CD1c-positive myeloid dendritic cell (primary cell): Measurements from ENCODE around the gene KIRREL3.

Source experiments
- DNase-seq: peaks from one replicate; pipeline ENCODE4 v3.0.0-alpha.2; 2016; ENCODE audit errors: extremely low spot score

The KIRREL3 gene

DNA sequence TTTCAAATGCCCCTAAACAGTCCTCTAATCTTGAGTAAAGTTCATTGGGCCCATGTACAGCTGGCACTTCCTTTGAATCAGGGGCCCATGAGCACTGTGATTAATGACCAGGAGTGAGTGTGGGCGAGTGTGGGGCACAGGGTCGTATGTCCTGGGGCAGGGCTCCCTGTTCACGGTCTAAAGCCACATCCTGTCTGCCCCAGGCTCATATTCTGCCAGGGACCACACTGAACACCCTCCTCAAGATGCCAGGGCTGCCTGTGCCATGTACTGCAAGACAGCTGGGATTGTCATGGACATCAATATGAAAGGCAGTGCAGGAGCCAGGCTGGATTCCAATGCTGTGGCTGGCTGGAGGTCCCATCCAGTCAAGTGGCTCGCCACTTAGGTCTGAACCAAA is 130.5 kb downstream of the KIRREL3 start:
- no peak for DNase-seq

DNA sequence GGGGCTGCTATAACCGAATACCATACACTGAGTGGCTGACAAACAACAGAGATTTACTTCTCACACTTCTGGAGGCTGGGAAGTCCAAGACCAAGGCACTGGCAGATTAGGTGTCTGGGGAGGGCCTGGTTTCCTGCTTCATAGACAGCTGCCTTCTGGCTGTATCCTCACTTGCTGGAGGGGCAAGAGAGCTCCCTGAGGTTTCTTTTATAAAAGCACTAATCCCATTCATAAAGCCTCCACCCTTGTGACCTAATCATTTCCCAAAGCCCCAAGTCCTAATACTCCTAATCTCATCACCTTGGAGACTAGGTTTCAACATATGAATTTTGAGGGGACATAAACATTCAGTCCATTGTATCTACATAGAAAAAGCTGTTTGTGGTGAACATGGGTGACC is 131.8 kb downstream of the KIRREL3 start:
- DNase-seq = no peak

DNA sequence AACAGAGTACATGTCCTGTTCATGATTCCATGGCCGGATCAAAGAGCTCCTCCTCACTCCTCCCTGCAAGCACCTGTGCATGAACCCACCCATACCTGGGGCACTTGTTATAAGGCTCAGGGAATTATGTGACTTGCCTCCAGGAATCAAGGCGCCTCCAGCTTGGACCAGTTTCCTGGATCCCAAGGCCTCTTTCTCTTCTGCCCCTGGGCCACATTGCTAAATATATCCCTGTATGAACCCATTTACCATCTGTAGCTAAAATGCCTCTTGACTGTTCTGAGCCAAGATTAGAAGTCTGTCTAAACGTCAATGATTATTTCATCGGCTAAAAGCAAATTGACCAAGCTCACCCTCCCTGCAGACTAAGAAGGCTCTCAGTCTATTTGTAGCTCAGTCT is 135.6 kb downstream of the KIRREL3 start:
- DNase-seq = no peak

DNA sequence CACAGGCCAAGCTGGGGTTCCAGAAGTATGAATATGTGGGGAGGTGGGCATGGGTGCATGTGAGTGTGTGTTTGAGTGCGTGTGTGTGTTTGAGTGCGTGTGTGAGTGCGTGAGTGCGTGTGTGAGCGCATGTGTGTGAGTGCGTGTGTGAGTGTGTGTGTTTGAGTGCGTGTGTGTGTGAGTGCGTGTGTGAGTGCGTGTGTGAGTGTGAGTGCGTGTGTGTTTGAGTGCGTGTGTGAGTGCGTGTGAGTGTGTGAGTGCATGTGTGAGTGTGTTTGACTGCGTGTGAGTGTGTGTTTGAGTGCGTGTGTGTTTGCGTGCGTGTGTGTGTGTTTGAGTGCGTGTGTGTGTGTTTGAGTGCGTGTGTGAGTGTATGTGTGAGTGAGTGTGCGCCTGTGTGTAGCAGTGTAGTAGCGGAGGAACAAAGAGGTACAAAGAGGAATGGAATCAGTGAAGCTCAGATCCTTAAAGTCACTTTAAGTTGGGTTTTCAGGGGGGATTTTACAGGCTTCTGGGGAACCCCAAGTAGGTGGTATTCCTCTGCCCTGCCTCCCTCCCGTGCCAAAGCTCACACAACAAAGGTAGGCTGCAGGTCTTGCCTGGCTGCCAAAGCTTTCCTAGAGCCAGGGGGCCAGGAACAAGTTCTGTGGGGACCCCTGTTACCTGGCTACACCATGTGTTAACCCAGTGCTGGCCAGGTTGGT is 137.1 kb downstream of the KIRREL3 start:
- DNase-seq = no peak

DNA sequence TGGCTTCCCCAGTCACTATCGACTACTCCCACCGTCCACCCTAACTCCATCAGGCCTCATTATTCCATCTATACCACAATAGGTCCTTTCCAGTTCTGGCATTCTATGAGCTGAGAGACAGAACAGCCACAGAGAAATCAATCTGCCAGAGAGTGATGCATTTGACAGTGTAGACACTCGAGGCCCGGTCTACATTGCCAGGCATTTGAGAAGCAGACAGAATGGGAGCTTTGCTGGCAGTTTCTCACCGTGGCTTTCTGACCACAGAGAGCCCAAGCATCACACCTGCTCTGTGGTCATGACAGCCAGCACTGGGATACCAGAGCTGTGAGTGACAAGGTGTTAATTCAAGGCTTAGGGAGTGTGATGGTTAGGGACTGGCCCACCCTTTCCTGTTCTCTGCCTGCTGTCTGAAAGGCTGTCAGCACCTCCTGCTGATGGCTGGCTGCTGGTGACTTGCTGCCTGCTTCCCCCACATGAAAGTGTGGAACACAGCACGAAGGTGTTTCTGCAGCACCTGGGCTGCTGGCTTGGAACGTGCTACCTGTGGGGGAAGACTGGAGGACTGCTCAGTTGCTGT is 137.8 kb downstream of the KIRREL3 start:
- DNase-seq = no peak

DNA sequence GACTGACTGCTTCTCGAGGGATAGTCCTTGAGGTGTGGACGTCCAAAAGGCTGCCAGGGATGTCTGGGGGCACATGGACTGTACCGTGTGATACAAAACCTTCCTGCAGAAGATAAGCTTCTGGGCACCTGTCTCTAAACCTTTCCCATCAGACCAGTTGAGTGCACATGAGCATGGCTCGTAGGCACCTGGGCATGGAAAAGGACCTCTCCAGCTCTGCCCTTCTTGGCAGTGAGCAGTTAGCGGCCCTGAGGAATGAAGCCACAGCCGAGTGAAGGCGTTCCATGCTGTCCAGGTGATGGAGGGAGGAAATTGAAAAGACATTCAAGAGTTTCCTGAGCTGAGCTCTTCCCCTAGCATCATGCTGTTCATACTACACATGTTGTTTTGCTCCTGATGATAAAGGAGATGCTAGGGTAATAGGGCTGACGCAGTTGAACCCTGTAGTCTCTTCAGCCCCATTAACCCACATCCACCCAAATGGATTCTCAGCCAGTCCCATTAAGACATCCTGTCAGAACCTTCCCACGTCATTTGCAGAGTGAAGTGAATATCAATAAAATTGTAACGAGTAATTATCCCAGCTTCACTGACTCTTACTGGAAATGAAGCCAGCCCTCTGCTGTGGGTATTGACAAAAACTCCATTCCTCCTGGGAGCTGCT is 138.6 kb downstream of the KIRREL3 start:
- DNase-seq = no peak

DNA sequence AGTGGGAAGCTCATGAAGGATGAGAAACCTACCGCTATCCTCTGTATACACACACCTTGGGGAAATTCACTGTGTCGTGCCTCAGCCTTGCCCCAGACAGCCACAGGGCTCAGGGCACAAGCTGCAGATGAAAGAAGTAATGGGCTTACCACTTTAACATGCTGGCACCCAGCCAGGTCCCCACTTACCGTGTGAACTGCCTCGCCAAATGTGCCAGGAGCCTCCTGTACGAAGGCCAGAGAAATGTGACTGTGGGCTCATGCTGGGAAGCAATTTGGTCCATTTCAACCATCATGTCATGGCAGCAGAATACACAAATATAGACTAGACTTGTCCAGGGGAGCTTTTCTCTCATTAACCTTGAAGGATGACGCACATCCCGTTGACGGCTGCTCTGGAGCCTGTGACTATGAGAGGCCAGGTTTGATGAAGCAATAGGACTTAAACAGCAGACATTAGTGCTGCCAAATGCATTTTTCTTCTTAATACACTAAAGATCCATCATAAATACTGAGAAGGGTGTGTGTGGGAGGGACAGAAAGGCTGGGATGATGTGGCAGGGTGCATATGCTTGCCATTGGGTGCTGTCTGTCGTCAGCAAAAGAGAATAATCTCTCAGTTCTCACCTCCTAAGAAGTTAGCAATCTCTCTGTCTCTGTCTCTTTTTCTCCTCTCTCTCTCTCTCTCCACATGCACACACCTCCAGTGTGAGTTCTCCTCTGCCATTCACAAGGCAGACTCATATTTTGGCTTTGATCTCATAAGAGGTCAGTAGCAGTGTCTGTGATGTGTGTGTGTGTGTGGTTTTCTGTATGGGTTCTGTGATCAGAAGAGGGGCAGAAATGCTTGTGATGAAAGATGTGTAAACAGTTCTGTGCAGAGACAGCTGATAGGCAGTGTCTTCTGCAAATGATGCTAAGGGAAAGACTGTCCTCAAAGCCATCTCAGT is 142.4 kb downstream of the KIRREL3 start:
- DNase-seq = no peak

DNA sequence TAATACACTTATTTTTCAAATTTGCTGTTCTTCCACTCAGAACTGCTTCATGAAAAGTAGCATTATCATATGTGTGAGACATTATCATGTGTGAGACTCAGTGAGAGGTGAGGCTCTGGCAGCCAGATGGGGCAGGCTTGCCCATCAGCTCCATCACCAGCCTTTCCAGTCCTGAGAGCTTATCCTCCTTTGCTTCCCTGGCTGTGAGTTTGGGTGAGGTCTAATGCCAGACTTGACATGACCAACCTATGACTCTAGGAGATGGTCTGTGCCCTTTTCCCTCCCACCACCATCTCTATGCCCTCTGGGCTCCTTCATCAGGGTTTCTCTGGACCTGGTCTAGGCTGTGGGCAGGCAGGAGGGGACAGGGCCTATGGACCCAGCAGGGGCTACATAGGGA is 145.0 kb downstream of the KIRREL3 start:
- no peak for DNase-seq

DNA sequence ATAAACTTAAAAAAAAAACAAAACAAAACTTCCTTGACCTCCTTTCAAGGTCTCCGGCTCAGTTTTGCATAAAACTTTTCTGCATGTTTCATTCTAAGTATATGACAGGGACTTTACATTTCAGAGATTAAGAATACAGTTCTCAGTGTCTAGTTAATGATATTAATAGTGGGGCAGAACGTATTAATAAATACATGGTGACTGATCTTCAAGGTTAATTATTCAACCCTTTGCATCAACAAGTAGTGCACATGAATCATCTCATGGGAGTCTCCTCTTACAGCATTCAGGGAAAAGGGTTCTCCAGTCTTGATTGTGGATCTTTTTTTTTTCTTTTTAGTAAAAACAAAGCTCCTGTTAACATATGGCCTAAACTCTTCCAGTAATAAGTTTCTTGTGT is 146.8 kb downstream of the KIRREL3 start:
- no peak for DNase-seq

DNA sequence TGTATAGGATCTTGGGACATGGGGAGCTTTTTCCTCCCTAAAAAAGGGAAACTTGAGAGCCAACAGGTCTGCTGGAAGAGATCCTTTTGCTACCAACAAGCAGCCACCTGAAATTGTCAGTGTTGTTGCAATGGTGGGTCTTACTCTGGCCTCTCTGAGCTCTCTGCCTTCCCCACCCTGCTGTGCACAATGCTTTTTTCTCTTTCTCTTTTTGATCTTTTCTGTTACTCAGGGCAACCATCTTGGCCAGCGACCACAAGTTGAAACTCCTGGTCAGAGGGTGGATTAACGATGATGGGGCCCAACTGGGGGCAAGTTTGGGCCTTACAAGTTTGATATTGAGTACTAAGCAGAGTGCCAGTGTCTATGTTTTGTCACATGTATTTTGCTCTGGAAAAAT is 155.8 kb downstream of the KIRREL3 start:
- no peak for DNase-seq

DNA sequence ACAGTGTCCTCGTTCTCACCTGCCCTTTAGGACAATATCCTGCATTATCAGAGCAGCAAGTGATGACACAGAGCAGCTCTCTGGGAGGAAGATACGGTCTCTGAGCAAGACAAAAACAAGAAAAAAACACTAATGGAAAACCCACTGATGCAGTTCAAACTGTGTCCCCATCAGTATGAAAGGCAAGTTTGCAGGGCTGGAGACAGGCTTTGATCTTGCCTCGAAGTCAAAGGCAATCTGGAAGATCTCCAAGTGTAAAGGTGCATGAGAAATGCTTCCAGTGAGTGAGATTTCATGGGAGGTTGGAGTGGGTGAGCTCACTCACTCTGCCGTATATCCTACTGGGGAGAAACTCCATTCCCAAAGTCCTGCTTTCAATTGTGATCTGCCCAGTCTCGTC is 157.5 kb downstream of the KIRREL3 start:
- DNase-seq = no peak

DNA sequence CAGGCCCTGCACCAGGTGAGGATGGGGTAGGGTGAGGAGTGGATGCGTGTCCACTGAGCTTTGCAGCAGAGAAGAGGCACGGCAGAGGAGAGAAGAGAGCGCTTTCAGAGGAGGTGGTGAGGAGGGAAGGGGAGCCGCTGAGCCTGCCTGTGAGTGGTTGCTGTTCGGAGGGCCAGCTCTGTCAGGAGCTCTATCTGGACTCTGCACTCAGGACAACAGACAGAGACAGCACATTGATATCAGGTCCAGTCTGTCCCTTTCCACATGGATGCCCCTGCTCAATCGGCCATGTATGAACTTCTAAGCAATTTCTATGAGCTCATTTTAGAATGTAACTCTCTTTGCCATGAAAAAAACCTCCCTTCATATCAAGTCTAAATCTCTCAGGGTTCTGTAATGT is 158.6 kb downstream of the KIRREL3 start:
- DNase-seq = no peak

DNA sequence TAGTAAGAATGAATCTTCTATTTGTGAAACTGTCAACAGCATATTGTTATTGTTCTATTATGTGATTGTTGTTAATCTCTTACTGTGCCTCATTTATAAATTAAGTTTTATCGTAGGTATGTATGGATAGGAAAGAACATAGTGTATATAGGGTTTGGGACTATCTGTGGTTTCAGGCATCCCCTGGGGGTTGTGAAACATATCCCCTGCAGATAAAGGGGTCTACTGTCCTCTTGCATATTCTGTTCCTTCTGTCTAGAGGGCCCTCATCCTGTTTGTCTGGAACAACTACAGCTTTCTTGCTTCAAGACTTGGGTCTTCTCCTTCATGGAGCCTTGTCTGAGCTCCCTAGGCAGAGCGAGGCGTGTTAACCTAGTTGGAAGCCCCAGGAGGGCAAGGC is 159.6 kb downstream of the KIRREL3 start:
- DNase-seq = no peak

DNA sequence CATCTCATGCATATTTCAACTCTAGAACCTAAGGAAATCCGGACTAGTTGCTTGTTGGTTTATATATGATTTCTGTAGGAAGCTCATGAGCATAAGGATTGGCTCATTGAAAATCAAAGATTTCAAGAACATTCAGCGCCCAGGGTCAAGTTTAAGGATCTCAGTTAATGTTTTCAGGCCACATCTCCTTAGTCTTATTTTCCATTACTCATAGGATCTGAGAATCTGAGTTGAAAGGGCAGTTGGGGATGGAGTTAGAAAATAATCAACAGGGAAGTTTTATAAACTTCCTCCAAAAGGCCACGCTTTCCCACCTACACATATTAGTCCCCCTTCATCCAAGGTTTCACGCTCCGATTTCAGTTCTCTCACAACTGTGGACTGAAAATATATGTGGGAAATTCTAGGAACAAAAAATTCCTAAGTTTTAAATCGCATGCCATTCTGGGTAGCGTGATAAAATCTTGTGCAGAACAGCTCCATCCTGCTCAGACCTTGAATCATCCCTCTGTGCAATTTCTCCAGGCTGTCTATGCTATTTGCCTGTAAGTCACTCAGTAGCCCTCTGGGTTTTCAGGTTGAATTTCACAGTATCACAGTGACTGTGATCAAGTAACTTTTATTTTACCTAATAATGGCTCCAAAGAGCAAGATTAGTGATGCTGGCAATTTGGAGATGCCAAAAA is 160.2 kb downstream of the KIRREL3 start:
- no peak for DNase-seq

DNA sequence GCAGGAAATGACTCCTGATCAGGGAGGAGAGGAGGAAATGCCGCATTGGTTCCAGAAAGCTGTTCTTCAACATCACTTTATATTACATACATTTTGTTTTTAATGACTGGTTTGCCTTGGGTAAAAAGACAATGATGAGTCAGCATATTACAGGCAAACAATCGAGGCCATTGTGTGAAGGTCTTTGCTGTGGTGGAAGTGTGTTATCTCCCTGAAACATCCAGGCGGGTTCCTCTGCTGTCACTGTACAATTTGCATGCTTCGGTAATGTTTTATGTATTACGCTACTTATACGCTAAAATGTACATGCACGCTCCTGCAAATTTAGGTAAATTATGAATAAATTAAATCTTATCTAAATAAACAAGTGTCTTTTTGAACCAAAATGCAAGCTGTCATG is 161.1 kb downstream of the KIRREL3 start:
- no peak for DNase-seq

DNA sequence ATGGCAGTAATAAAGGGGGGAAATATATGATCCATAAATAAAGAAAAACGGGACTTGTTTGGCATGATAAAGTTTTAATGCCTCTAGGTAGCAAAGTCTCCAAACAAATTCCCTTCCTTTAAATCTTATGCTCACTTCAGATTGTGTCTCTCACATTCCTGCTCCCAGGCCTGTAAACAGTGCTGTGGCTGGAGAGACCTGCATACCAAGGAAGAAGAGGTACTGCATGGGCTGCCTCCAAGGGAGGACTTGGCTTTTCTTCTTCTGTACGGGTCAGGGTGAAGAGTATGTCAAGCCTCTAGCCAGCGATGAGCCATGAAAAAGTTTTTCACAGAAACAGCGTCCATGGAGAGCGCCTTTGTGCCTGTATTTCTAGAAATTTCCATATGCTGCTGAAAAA is 161.8 kb downstream of the KIRREL3 start:
- no peak for DNase-seq

DNA sequence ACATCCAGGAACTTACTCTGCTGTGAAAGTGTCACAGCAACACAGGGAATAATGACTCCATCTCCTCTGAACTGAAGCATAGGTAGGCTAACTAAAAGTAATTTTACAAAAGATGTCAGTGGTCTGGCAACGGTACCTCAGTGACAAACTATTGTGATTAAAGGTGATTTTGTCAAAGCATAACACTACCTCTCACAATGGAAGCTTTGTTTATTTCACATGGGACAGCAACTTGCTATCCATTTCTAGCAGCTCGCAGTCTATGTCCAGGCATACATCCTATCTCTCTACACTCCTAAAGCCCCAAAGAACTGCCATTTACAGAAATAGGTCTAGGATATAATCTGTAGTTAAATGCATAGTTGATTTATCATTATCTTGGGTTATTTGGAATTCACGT is 163.0 kb downstream of the KIRREL3 start:
- DNase-seq = no peak

DNA sequence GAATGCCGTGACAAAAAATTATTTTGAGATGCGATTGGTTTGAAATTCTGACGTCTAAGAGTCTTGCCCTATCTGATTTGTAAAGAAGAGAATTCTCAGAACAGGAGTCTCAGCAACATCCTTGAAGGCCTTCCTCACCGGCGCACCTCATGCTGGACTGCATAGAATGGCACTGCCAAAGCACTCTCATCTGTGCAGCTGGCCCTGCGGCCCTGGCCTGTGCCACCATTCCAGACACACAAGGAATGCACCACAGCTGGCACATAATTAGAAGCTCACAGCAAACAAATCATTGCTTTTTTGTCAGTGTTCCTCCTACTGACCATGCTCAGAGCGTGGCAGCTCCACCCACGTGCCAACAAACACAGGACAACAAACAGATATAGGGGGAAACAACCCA is 166.0 kb downstream of the KIRREL3 start:
- DNase-seq = no peak

DNA sequence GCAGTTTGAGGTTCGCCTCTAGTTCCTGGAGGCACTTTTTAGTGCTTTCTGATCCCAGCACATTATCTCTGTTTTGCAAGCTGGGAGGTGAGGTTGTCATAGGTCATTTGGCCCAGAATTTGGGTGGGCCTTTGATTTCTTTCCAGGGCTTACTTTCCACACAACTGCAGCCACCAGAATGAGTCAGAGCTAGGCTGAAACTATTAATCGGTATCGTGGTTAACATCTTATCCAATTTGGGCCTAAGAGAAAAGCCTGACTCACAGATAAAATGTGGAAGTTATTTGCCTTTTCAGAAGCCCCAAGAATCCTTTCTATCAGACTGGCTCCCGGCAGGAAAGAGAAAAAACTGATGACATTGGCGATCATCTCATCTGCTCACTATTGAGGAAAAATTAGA is 166.4 kb downstream of the KIRREL3 start:
- no peak for DNase-seq

DNA sequence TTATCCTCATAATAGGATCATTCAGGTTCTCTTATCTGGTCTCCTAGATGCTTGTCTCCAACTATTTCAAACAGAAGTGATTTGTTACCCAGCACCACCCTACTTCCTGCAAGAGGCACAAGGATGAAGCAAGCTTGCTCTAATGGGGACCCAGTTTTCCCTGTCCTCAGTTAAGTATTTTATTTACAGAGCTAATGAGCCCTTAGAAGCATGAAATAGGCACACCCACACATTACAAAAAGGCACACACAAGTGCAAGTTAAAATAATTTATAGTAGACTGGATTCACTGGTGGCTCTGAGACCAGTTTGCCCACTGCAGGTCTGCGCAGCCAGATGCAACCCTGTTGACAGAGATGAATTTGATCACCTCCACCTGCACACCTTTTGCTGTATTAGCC is 167.5 kb downstream of the KIRREL3 start:
- DNase-seq = no peak

DNA sequence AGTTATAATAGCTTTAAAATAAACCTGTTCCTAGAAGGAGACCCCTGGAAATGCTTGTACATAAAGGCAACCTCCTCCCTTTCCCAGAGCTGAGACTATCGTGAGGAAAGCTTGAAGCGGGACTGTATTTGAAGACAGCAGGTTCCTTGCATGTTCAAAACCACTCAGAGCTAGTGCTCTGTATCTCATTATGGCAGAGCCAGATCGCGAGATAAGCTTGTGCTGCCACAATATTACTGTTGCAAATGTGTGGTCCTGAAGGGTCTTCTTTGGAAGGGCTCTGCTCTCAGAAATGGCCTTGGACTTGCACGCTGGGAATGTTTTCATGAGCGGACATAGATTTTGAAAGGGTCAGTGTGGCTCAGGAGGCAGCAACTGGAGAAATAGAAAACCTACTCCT is 168.2 kb downstream of the KIRREL3 start:
- no peak for DNase-seq
